ENCODE results near the gene CEP44.

Gene CEP44

GRCh38 chr4:174334628-174335027 is 50.9 kb downstream of the CEP44 start:
- DNase-seq (ENCODE audit: low read depth): no peak
- no peak for TF ChIP-seq CTCF (IDR thresholded peaks at IDR 0.05; ENCODE audit: low read depth, low read length)
- no peak for TF ChIP-seq MYC (IDR thresholded peaks at IDR 0.05; ENCODE audit: low read depth, low read length)
- TF ChIP-seq, protein P1, sequence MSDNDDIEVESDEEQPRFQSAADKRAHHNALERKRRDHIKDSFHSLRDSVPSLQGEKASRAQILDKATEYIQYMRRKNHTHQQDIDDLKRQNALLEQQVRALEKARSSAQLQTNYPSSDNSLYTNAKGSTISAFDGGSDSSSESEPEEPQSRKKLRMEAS (IDR thresholded peaks at IDR 0.05; ENCODE audit: low read depth, low read length): no peak
- no peak for TF ChIP-seq POLR2A (IDR thresholded peaks at IDR 0.05; ENCODE audit: extremely low read depth, insufficient read length)
- H3K4me3 ChIP-seq (ENCODE audit: low read depth, low read length): no peak overlapping the region

- no peak for DNase-seq (ENCODE audit: low read depth)
- TF ChIP-seq, protein P1 (IDR thresholded peaks at IDR 0.05; ENCODE audit: low read depth, low read length): no peak
- TF ChIP-seq MYC (IDR thresholded peaks at IDR 0.05; ENCODE audit: low read depth, low read length) (no peak), POLR2A (IDR thresholded peaks at IDR 0.05; ENCODE audit: extremely low read depth, insufficient read length) (no peak), CTCF (IDR thresholded peaks at IDR 0.05; ENCODE audit: low read depth, low read length) (no peak)
- H3K4me3 ChIP-seq (ENCODE audit: low read depth, low read length): no peak overlapping the region
Measured at GRCh38 chr4:174340714-174341113, 57.0 kb downstream of the CEP44 start.

GRCh38 chr4:174349156-174349555 is 65.4 kb downstream of the CEP44 start:
- TF ChIP-seq MYC (IDR thresholded peaks at IDR 0.05; ENCODE audit: low read depth, low read length) (no peak), POLR2A (IDR thresholded peaks at IDR 0.05; ENCODE audit: extremely low read depth, insufficient read length) (no peak), CTCF (IDR thresholded peaks at IDR 0.05; ENCODE audit: low read depth, low read length) (no peak)
- TF ChIP-seq, protein P1 (IDR thresholded peaks at IDR 0.05; ENCODE audit: low read depth, low read length): no peak
- H3K4me3 ChIP-seq (ENCODE audit: low read depth, low read length): no peak overlapping the region
- no peak for DNase-seq (ENCODE audit: low read depth)

DNA sequence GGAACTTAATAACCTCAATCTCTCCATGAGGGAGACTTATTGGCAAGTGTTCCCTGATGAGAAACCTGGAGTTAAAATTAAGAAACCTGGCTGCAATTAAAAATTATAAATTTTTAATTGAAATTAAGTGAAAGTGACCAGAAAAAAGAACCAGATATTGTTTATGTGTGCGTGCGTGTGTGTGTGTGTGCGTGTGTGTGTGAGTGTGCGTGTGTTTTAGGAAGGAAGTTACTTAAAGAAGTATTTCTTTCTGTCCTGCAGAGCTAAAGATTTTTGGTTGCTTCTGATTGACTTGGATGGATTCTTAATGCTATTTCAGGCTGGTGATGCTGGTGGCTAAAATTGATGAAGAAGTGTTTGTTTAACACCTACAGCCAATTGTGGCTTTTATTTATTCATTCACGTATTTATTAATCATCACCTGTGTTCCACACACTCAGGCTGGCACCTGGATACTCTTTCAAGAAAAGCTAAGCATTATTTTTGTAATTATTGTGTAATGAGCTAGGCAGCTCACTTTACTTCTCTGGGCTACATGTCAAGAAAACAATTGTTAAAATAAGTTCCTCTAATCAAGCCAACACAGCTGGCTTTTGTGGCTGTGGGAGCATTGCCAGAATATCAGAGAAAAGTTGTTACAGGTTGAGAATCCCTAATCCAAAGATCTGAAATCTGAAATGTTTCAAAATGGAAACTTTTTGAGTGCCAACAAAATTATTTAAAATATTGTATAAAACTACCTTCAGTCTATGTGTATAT is 68.5 kb downstream of the CEP44 start:
- DNase-seq (ENCODE audit: low read depth): no peak
- no peak for TF ChIP-seq CTCF (IDR thresholded peaks at IDR 0.05; ENCODE audit: low read depth, low read length)
- no peak for TF ChIP-seq POLR2A (IDR thresholded peaks at IDR 0.05; ENCODE audit: extremely low read depth, insufficient read length)
- TF ChIP-seq MYC (IDR thresholded peaks at IDR 0.05; ENCODE audit: low read depth, low read length): no peak
- TF ChIP-seq, protein P1 (IDR thresholded peaks at IDR 0.05; ENCODE audit: low read depth, low read length): no peak

GRCh38 chr4:174357321-174357720 is 73.6 kb downstream of the CEP44 start:
- no peak for TF ChIP-seq POLR2A (IDR thresholded peaks at IDR 0.05; ENCODE audit: extremely low read depth, insufficient read length)
- no peak for TF ChIP-seq MYC (IDR thresholded peaks at IDR 0.05; ENCODE audit: low read depth, low read length)
- TF ChIP-seq CTCF (IDR thresholded peaks at IDR 0.05; ENCODE audit: low read depth, low read length): no peak
- TF ChIP-seq, protein P1 (IDR thresholded peaks at IDR 0.05; ENCODE audit: low read depth, low read length): no peak
- H3K4me3 ChIP-seq (ENCODE audit: low read depth, low read length): no peak overlapping the region
- peak; percentile 9 for DNase-seq (ENCODE audit: low read depth)

More for the DNA sequence above, 68.5 kb downstream of the CEP44 start:
- no peak overlapping the region for H3K4me3 ChIP-seq (ENCODE audit: low read depth, low read length)

Data from NB4 (cell line).